Measurements from ENCODE around the gene MAP2K6. TPM values are rescaled to one million over a fixed set of nuclear protein-coding genes. Genes with fewer than 3 reads are reported as not detected.

MAP2K6 gene
- total RNA-seq, 1 experiment from 2014 or later: 17.7 TPM

DNA sequence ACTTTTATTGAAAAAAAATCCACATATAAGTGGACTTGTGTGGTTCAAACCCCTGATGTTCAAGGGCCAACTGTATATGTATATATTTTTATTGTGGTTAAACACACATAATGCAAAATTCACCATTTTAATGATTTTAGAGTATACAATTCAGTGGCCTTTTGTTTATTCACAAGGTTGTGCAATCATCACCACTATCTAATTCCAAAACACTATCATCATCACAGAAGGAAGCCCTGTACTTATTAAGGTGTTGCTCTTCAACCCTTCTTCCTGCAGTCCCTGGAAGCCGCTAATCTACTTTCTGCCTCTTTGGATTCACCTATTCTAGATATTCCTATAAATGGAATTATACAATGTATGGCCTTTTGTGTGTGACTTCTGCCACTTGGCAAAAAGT, 23.0 kb downstream of the MAP2K6 start:
- H3K14ac ChIP-seq (ENCODE audit: insufficient read depth, low read length): no peak overlapping the region
- TF ChIP-seq, protein P1, sequence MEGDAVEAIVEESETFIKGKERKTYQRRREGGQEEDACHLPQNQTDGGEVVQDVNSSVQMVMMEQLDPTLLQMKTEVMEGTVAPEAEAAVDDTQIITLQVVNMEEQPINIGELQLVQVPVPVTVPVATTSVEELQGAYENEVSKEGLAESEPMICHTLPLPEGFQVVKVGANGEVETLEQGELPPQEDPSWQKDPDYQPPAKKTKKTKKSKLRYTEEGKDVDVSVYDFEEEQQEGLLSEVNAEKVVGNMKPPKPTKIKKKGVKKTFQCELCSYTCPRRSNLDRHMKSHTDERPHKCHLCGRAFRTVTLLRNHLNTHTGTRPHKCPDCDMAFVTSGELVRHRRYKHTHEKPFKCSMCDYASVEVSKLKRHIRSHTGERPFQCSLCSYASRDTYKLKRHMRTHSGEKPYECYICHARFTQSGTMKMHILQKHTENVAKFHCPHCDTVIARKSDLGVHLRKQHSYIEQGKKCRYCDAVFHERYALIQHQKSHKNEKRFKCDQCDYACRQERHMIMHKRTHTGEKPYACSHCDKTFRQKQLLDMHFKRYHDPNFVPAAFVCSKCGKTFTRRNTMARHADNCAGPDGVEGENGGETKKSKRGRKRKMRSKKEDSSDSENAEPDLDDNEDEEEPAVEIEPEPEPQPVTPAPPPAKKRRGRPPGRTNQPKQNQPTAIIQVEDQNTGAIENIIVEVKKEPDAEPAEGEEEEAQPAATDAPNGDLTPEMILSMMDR (conservative IDR thresholded peaks at IDR 0.05): no peak
- no CpG with 5 or more reads among the region's 1 CpG for WGBS (ENCODE audit: extremely low coverage, insufficient read length, low lambda C conversion rate)
- H3K23me2 ChIP-seq (ENCODE audit: insufficient read length, low read depth, low read length, poor library complexity, severe bottlenecking): no peaks in the 10 kb centered on the region
- H3K4ac ChIP-seq (ENCODE audit: low read depth, low read length): no peak overlapping the region
- no peaks in the 10 kb centered on the region for H3K79me1 ChIP-seq (ENCODE audit: insufficient read depth, low read depth, low read length, poor library complexity, severe bottlenecking)
- H3K27ac ChIP-seq (ENCODE audit: insufficient read length, low read depth, low read length): no peak overlapping the region
- no peak overlapping the region for H4K5ac ChIP-seq (ENCODE audit: insufficient read length, low read depth, low read length)
- H3K9me3 Mint-ChIP-seq: peaks cover 0 to 3% of the 10 kb centered on the region in 2 experiments; a peak in 2 of 5 replicates
- no peak overlapping the region for H3K4me2 ChIP-seq (ENCODE audit: insufficient read depth, insufficient read length, low read length)
- H2BK12ac ChIP-seq (ENCODE audit: insufficient read length, low read depth, low read length): no peak overlapping the region
- peaks cover 21 to 32% of the 10 kb centered on the region in 2 experiments for H3K4me1 Mint-ChIP-seq
- no peak overlapping the region for H3K18ac ChIP-seq (ENCODE audit: insufficient read length, low read depth, low read length)
- H3K36me3 Mint-ChIP-seq (ENCODE audit: insufficient read depth in 1 of 3, low read depth in 3 of 3): peaks cover 0 to 7% (median 0%) of the 10 kb centered on the region in 3 experiments; a peak in 3 of 7 replicates
- H4K8ac ChIP-seq (replicated peaks; ENCODE audit: insufficient read length, low read depth, low read length): no peak overlapping the region
- H3K27ac Mint-ChIP-seq: no peak overlapping the region; a peak in 1 of 7 replicates
- H3K27me3 Mint-ChIP-seq (ENCODE audit: low read depth): no peaks in the 10 kb centered on the region
- no peak overlapping the region for H3T11ph ChIP-seq (ENCODE audit: low read length)
- no peaks in the 10 kb centered on the region for H3K9me3 ChIP-seq (ENCODE audit: control insufficient read depth, low read depth, low read length)
- no peak for DNase-seq
- H4K91ac ChIP-seq (ENCODE audit: insufficient read length, low read depth, low read length): no peak overlapping the region
- H3K79me2 ChIP-seq (ENCODE audit: insufficient read depth, low read length): no peaks in the 10 kb centered on the region
- no peaks in the 10 kb centered on the region for H4K20me1 ChIP-seq (ENCODE audit: control insufficient read depth, insufficient read depth, insufficient read length)
- no peak overlapping the region for H3K56ac ChIP-seq (ENCODE audit: insufficient read length, low read depth, low read length)
- H3K23ac ChIP-seq (ENCODE audit: insufficient read length, low read depth, low read length): no peak overlapping the region
- no peak overlapping the region for H2BK20ac ChIP-seq (ENCODE audit: low read depth, low read length, poor library complexity, severe bottlenecking)
- H3K9ac ChIP-seq (ENCODE audit: extremely low read depth, insufficient read length, low read length): no peak overlapping the region
- H2AK5ac ChIP-seq (ENCODE audit: insufficient read length, low read length): no peak overlapping the region
- no peak overlapping the region for H2BK120ac ChIP-seq (ENCODE audit: low read depth, low read length, poor library complexity, severe bottlenecking)
- H2BK15ac ChIP-seq (ENCODE audit: low read depth, low read length): no peak overlapping the region
- H2BK5ac ChIP-seq (ENCODE audit: insufficient read length, low read length): no peak overlapping the region
- H2AFZ ChIP-seq (ENCODE audit: low read length): no peak overlapping the region
- H3K4me1 ChIP-seq (ENCODE audit: insufficient read depth, low read length): peaks cover 2% of the 10 kb centered on the region; the same call in 1 of the 2 replicates
- no peaks in the 10 kb centered on the region for H3K27me3 ChIP-seq (ENCODE audit: insufficient read depth, low read length)
- H3K4me3 Mint-ChIP-seq: no peak overlapping the region
